Umbilical cord (tissue), 2 donors: ENCODE results near the gene CYP8B1. TPM values are rescaled to one million over a fixed set of nuclear protein-coding genes. Genes with fewer than 3 reads are reported as not detected.

Experiments used
- DNase-seq: peaks from one replicate; pipeline ENCODE4 v3.0.0-alpha.2; 2015; ENCODE audit warnings: low spot score
- total RNA-seq: library from RNA; depleted of rRNA; stranded (reverse); fragments of >200 nt; gene quantifications from one replicate; pipeline ENCODE4 v1.2.3, GENCODE V29; 2014; ENCODE audit warnings: low replicate concordance; ENCODE audit not compliant: insufficient read depth

The CYP8B1 gene
- total RNA-seq: 2.6 TPM

- DNase-seq: no peak
Measured at GRCh38 chr3:42875325-42876151, at the start of gene CYP8B1. Gene CYP8B1 (minus strand): TSS chr3:42875879. CDS start chr3:42875816, 63 bp downstream.

GRCh38 chr3:42923606-42924005 lies 47.9 kb upstream of the CYP8B1 start:
- DNase-seq: no peak

- DNase-seq: no peak
Measured at GRCh38 chr3:42914771-42915515, 39.3 kb upstream of the CYP8B1 start.

GRCh38 chr3:42911551-42911950 lies 35.9 kb upstream of the CYP8B1 start:
- no peak for DNase-seq

GRCh38 chr3:42908675-42909074 lies 33.0 kb upstream of the CYP8B1 start:
- no peak for DNase-seq

- no peak for DNase-seq
Measured at GRCh38 chr3:42906848-42907183, 31.1 kb upstream of the CYP8B1 start.

- DNase-seq: peak; percentile 56
Measured at GRCh38 chr3:42906070-42906847, 30.6 kb upstream of the CYP8B1 start, which contains the start of gene ZNF662. Gene ZNF662 (plus strand): TSS chr3:42906142. CDS start chr3:42908115, 1,973 bp downstream.

- no peak for DNase-seq
Measured at GRCh38 chr3:42905740-42906069, 30.0 kb upstream of the CYP8B1 start.

GRCh38 chr3:42904076-42904475 lies 28.4 kb upstream of the CYP8B1 start:
- no peak for DNase-seq

- no peak for DNase-seq
Measured at GRCh38 chr3:42902257-42902656, 26.6 kb upstream of the CYP8B1 start.

- DNase-seq: no peak
Measured at GRCh38 chr3:42901073-42901415, 25.4 kb upstream of the CYP8B1 start.

GRCh38 chr3:42900226-42901072 lies 24.8 kb upstream of the CYP8B1 start:
- DNase-seq: peak; percentile 6

GRCh38 chr3:42898896-42899675 lies 23.4 kb upstream of the CYP8B1 start:
- no peak for DNase-seq

- no peak for DNase-seq
Measured at GRCh38 chr3:42895580-42895868, 19.8 kb upstream of the CYP8B1 start.

- no peak for DNase-seq
Measured at GRCh38 chr3:42894698-42895579, 19.3 kb upstream of the CYP8B1 start.

GRCh38 chr3:42892807-42893206 lies 17.1 kb upstream of the CYP8B1 start:
- DNase-seq: no peak

- no peak for DNase-seq
Measured at GRCh38 chr3:42892169-42892568, 16.5 kb upstream of the CYP8B1 start.

GRCh38 chr3:42891042-42891441 lies 15.4 kb upstream of the CYP8B1 start:
- DNase-seq: no peak

- DNase-seq: no peak
Measured at GRCh38 chr3:42887084-42887483, 11.4 kb upstream of the CYP8B1 start.
